Trophoblast cell (in vitro differentiated cells and primary cell): ENCODE data around the gene ZSWIM7.
A peak's percentile ranks its signal among the peaks of the same experiment; 100 is the strongest.

ENCODE experiments used
- DNase-seq, 2 donors: peaks; one replicate each; pipeline ENCODE4 v3.0.0-alpha.2; 2016
- H2AFZ ChIP-seq: 2 replicates; pipeline ENCODE4 v1.6.1; 2013; ENCODE audit warnings: low read length, moderate library complexity, mild to moderate bottlenecking; ENCODE audit not compliant: insufficient read depth, poor library complexity
- H2AK5ac ChIP-seq: 2 replicates; pipeline ENCODE4 v1.6.1; 2013; ENCODE audit warnings: mild to moderate bottlenecking, low read length
- H2BK120ac ChIP-seq: 2 replicates; pipeline ENCODE4 v1.6.1; 2013; ENCODE audit warnings: low read length, mild to moderate bottlenecking, moderate library complexity; ENCODE audit not compliant: insufficient read depth, poor library complexity
- H2BK12ac ChIP-seq: 2 replicates; pipeline ENCODE4 v1.6.1; 2013; ENCODE audit warnings: mild to moderate bottlenecking, low read length, moderate library complexity
- H2BK5ac ChIP-seq: 2 replicates; pipeline ENCODE4 v1.6.1; 2013; ENCODE audit warnings: low read length, low read depth, moderate library complexity, mild to moderate bottlenecking; ENCODE audit not compliant: poor library complexity
- H3K14ac ChIP-seq: 2 replicates; pipeline ENCODE4 v1.6.1; 2013; ENCODE audit warnings: mild to moderate bottlenecking, low read length
- H3K18ac ChIP-seq: 2 replicates; pipeline ENCODE4 v1.6.1; 2013; ENCODE audit warnings: mild to moderate bottlenecking, low read length
- H3K23ac ChIP-seq: 2 replicates; pipeline ENCODE4 v1.6.1; 2013; ENCODE audit warnings: low read length
- H3K27ac ChIP-seq: 2 replicates; pipeline ENCODE4 v1.5.1; 2013; ENCODE audit warnings: low read depth, mild to moderate bottlenecking, inconsistent platforms, low read length, moderate library complexity
- H3K27me3 ChIP-seq: 2 replicates; pipeline ENCODE4 v1.6.1; 2013; ENCODE audit warnings: inconsistent platforms, mild to moderate bottlenecking, low read length, moderate library complexity; ENCODE audit not compliant: insufficient read depth
- H3K36me3 ChIP-seq, 2 experiments: 1 replicate in 1 of 2; 2 replicates in 1 of 2; pipeline ENCODE4 v1.6.1; 2013; ENCODE audit warnings: low read length in 2 of 2, mild to moderate bottlenecking in 2 of 2, moderate library complexity in 1 of 2; ENCODE audit not compliant: insufficient read depth in 2 of 2, control insufficient read depth in 1 of 2
- H3K4ac ChIP-seq: 2 replicates; pipeline ENCODE4 v1.6.1; 2013; ENCODE audit warnings: low read depth, mild to moderate bottlenecking, low read length, moderate library complexity
- H3K4me1 ChIP-seq, 2 experiments: 1 replicate in 1 of 2; 2 replicates in 1 of 2; pipeline ENCODE4 v1.6.1; 2013; ENCODE audit warnings: low read length in 2 of 2, mild to moderate bottlenecking in 2 of 2, moderate library complexity in 1 of 2; ENCODE audit not compliant: insufficient read depth in 2 of 2, control insufficient read depth in 1 of 2
- H3K4me2 ChIP-seq: 2 replicates; pipeline ENCODE4 v1.6.1; 2013; ENCODE audit warnings: inconsistent platforms, mild to moderate bottlenecking, low read length, moderate library complexity
- H3K4me3 ChIP-seq: 2 replicates; pipeline ENCODE4 v1.5.1; 2013; ENCODE audit warnings: mild to moderate bottlenecking, low read depth, low read length, inconsistent platforms
- H3K79me1 ChIP-seq: one replicate; pipeline ENCODE4 v1.6.1; 2013; ENCODE audit warnings: low read length
- H3K79me2 ChIP-seq: 2 replicates; pipeline ENCODE4 v1.6.1; 2013; ENCODE audit warnings: low read length, mild to moderate bottlenecking; ENCODE audit not compliant: control insufficient read depth, insufficient read depth, poor library complexity
- H3K9ac ChIP-seq: 2 replicates; pipeline ENCODE4 v1.6.1; 2013; ENCODE audit warnings: mild to moderate bottlenecking, low read length
- H3K9me3 ChIP-seq: 2 replicates; pipeline ENCODE4 v1.6.1; 2013; ENCODE audit warnings: low read depth, mild to moderate bottlenecking, control low read depth, inconsistent platforms, low read length; ENCODE audit not compliant: insufficient read depth
- H4K12ac ChIP-seq: 2 replicates; pipeline ENCODE4 v1.6.1; 2013; ENCODE audit warnings: low read depth, mild to moderate bottlenecking, low read length, moderate library complexity
- H4K8ac ChIP-seq: 2 replicates; pipeline ENCODE4 v1.6.1; 2013; ENCODE audit warnings: low read depth, mild to moderate bottlenecking, low read length, moderate library complexity
- H4K91ac ChIP-seq: one replicate; pipeline ENCODE4 v1.6.1; 2013; ENCODE audit warnings: low read depth, mild to moderate bottlenecking, low read length, moderate library complexity
- WGBS: extraction: QIAGEN DNeasy Blood & Tissue Kit; methylation state at CpG from one replicate; pipeline ENCODE4 v1.1.7; 2013; ENCODE audit warnings: missing lambda C conversion rate; ENCODE audit not compliant: insufficient read length, insufficient coverage; ENCODE audit errors: extremely low coverage; 5-methylcytosine and 5-hydroxymethylcytosine counted together

ZSWIM7 gene

GRCh38 chr17:15947271-15947670 is 52.2 kb downstream of the ZSWIM7 start:
- Histone ChIP-seq H3K23ac (no peak overlapping the region), H4K12ac (no peak overlapping the region), H2BK120ac (no peak overlapping the region), H3K14ac (peak overlapping the region; percentile 18), H3K4ac (peak overlapping the region; percentile 8), H3K27me3 (peaks cover 8% of the 10 kb centered on the region), H4K91ac (no peak overlapping the region), H3K9me3 (peaks cover 3% of the 10 kb centered on the region), H3K36me3 (peaks cover 5 to 8% of the 10 kb centered on the region in 2 experiments), H3K79me2 (peaks cover 2% of the 10 kb centered on the region), H4K8ac (no peak overlapping the region), H3K27ac (no peak overlapping the region), H2BK12ac (peak overlapping the region; percentile 16), H2AFZ (peak overlapping the region; percentile 23), H3K4me2 (no peak overlapping the region), H3K4me1 (peaks cover 13 to 23% of the 10 kb centered on the region in 2 experiments), H3K4me3 (no peak overlapping the region), H2BK5ac (no peak overlapping the region), H3K79me1 (peaks cover 18% of the 10 kb centered on the region), H2AK5ac (no peak overlapping the region), H3K9ac (no peak overlapping the region), H3K18ac (no peak overlapping the region)
- DNase-seq, result no peak
- no CpG with 5 or more reads among the region's 3 CpGs for WGBS

GRCh38 chr17:15946611-15947120 is 52.8 kb downstream of the ZSWIM7 start:
- Histone ChIP-seq H3K23ac (no peak overlapping the region), H3K36me3 (peaks cover 5 to 8% of the 10 kb centered on the region in 2 experiments), H3K9me3 (peaks cover under 1% of the 10 kb centered on the region), H3K79me1 (peaks cover 18% of the 10 kb centered on the region), H2BK12ac (no peak overlapping the region), H4K91ac (no peak overlapping the region), H3K27ac (no peak overlapping the region), H3K27me3 (peaks cover 8% of the 10 kb centered on the region), H3K79me2 (peaks cover 2% of the 10 kb centered on the region), H3K4ac (no peak overlapping the region), H3K9ac (no peak overlapping the region), H2AK5ac (no peak overlapping the region), H4K12ac (no peak overlapping the region), H2BK120ac (no peak overlapping the region), H3K4me3 (no peak overlapping the region), H2BK5ac (no peak overlapping the region), H3K4me2 (peak overlapping the region; percentile 95), H3K4me1 (peaks cover 13 to 26% of the 10 kb centered on the region in 2 experiments), H4K8ac (no peak overlapping the region), H2AFZ (no peak overlapping the region), H3K14ac (no peak overlapping the region), H3K18ac (no peak overlapping the region)
- WGBS, result no CpG with 5 or more reads among the region's 9 CpGs
- no peak for DNase-seq

DNA sequence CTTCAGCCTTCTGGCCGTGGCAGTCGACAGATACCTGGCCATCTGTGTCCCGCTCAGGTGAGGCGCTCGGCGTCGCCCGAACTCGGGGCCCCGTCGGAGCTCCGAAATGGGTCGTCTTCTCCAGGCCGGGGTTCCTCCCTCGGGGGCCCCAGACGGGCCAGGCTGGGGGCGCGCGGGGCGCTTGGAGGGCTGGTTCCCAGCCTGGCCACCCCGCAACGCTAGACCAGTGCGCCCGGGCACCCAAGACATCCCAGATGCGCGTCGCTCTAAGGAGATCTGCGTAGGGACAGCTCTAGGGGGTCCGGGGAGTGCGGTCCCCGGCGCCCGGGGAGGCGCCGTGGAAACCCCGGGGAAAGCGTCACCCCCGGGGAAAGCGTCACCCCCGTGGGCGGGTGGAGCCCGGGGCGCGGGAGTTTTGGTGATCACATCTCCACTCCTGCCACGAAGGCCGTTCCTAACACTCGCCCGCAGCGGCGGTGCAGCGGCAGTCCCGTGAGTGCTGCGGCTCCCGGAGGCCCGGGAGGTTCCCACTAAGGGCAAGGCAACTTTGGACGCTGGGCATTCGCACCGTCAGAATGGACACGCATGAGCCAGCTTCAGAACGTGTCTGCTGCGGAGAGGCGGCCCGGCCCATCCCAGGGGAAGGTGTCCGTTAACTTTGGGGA is 53.8 kb downstream of the ZSWIM7 start:
- peak overlapping the region; percentile 24 for H4K12ac ChIP-seq
- H3K23ac ChIP-seq, result no peak overlapping the region
- peak overlapping the region; percentile 48 for H3K18ac ChIP-seq
- no peak for DNase-seq
- peaks cover 8% of the 10 kb centered on the region for H3K27me3 ChIP-seq
- H2AFZ ChIP-seq, result peak overlapping the region; percentile 71
- peak overlapping the region; percentile 23 for H3K14ac ChIP-seq
- peaks cover 4 to 7% of the 10 kb centered on the region in 2 experiments for H3K36me3 ChIP-seq
- no peak overlapping the region for H2BK5ac ChIP-seq
- H2BK120ac ChIP-seq, result peak overlapping the region; percentile 63
- no peak overlapping the region for H3K27ac ChIP-seq
- H3K4me2 ChIP-seq, result peak overlapping the region; percentile 95
- peaks cover 18% of the 10 kb centered on the region for H3K79me1 ChIP-seq
- H4K91ac ChIP-seq, result peak overlapping the region; percentile 37
- peaks cover 2% of the 10 kb centered on the region for H3K79me2 ChIP-seq
- no peak overlapping the region for H2AK5ac ChIP-seq
- peaks cover 13 to 26% of the 10 kb centered on the region in 2 experiments for H3K4me1 ChIP-seq
- H3K4ac ChIP-seq, result peak overlapping the region; percentile 1
- H3K4me3 ChIP-seq, result peak overlapping the region; percentile 77
- no peak overlapping the region for H3K9ac ChIP-seq
- no peaks in the 10 kb centered on the region for H3K9me3 ChIP-seq
- no CpG with 5 or more reads among the region's 64 CpGs for WGBS
- H2BK12ac ChIP-seq, result peak overlapping the region; percentile 6
- H4K8ac ChIP-seq, result peak overlapping the region; percentile 60

DNA sequence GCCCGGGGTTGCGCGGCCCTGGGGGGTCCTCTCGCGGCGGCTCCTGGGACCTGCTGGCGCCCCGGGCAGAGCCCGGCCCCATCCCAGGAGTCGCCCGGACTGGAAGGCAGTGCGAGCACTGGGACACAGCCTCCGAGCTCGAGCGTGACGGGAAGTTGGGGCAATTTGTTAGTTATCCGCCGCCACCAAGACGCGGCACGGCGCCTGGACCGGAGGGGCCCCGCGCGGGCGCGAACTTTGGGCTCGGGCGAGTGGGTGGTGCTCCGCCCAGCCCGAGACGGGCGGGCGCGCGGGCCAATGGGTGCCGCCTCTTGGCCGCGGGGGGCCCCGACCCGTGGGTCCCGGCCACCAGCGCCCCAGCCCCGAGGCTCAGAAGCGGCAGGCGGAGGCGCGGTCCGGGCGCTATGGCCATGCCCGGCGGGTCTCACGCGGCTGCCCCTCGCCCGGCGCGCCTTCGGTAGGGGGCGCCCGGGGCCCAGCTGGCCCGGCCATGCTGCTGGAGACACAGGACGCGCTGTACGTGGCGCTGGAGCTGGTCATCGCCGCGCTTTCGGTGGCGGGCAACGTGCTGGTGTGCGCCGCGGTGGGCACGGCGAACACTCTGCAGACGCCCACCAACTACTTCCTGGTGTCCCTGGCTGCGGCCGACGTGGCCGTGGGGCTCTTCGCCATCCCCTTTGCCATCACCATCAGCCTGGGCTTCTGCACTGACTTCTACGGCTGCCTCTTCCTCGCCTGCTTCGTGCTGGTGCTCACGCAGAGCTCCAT is 54.6 kb downstream of the ZSWIM7 start, which contains the start of gene ADORA2B:
Gene ADORA2B (plus strand): TSS at position 372 of the 768 bp plus-strand sequence. CDS start 119 bp downstream, at position 491.
- peak; percentile 71 to 83 for DNase-seq
- H4K8ac ChIP-seq, result peak within 1 kb of the TSS; percentile 74
- H3K4me1 ChIP-seq, result peaks cover 13 to 26% of the 10 kb centered on the region in 2 experiments
- peak within 1 kb of the TSS; percentile 20 for H3K27ac ChIP-seq
- H4K91ac ChIP-seq, result peak within 1 kb of the TSS; percentile 37
- peak within 1 kb of the TSS; percentile 71 for H2AFZ ChIP-seq
- H3K18ac ChIP-seq, result peak within 1 kb of the TSS; percentile 48
- peak within 1 kb of the TSS; percentile 77 for H2BK120ac ChIP-seq
- H3K23ac ChIP-seq, result no peak within 1 kb of the TSS
- peak within 1 kb of the TSS; percentile 42 for H2AK5ac ChIP-seq
- H3K9ac ChIP-seq, result peak within 1 kb of the TSS; percentile 35
- H3K4ac ChIP-seq, result peak within 1 kb of the TSS; percentile 24
- H4K12ac ChIP-seq, result peak within 1 kb of the TSS; percentile 24
- H3K36me3 ChIP-seq, result no peaks in the 10 kb centered on the region
- peaks cover 2% of the 10 kb centered on the region for H3K79me2 ChIP-seq
- no peaks in the 10 kb centered on the region for H3K9me3 ChIP-seq
- no CpG with 5 or more reads among the region's 88 CpGs for WGBS
- H2BK5ac ChIP-seq, result peak within 1 kb of the TSS; percentile 31
- H3K4me3 ChIP-seq, result peak within 1 kb of the TSS; percentile 77
- peak within 1 kb of the TSS; percentile 64 for H3K14ac ChIP-seq
- peaks cover 18% of the 10 kb centered on the region for H3K79me1 ChIP-seq
- peak within 1 kb of the TSS; percentile 95 for H3K4me2 ChIP-seq
- peaks cover 8% of the 10 kb centered on the region for H3K27me3 ChIP-seq
- H2BK12ac ChIP-seq, result peak within 1 kb of the TSS; percentile 67
